ENCODE results near the gene NEK4. TPM values are rescaled to one million over a fixed set of nuclear protein-coding genes. Genes with fewer than 3 reads are reported as not detected.

Gene NEK4
- total and polyA plus RNA-seq, 10 of the 15 experiments (the other 5 are each of a cell fraction or from before 2014, with no cell fraction given): 7.0 to 29.1 (median 16.4) TPM

- ChIA-PET POLR2A (interaction anchor here (0.6 to 1.3 kb wide), 4 partner anchors 9 to 244 kb away, joined by 3 to 15 read pairs (median 3); partner anchors contain the start of genes NEK4 and UQCC5), SMC1A (ENCODE audit: uncharacterized antibody, unreplicated experiment) (interaction anchor here (0.6 to 1.4 kb wide), 5 partner anchors 9 to 352 kb away, joined by 3 read pairs; partner anchors contain the start of gene NEK4), RAD21 (ENCODE audit: unreplicated experiment) (interaction anchor here (0.8 to 1.5 kb wide), 6 partner anchors 9 to 204 kb away, joined by 3 to 5 read pairs (median 4); partner anchors contain the start of gene NEK4), CTCF (interaction anchor here (0.9 to 2.0 kb wide), 6 partner anchors 11 to 41 kb away, joined by 3 to 7 read pairs (median 4); no protein-coding TSS in a partner anchor)
- H3K9ac ChIP-seq (ENCODE audit: control insufficient read depth, insufficient read depth, low read length): no peak overlapping the region
- H3K4me3 ChIP-seq: no peak overlapping the region
- no peaks in the 10 kb centered on the region for H4K20me1 ChIP-seq (ENCODE audit: control insufficient read depth, insufficient read depth)
- FAIRE-seq: no peak
- in situ Hi-C loops (cut with MboI): no loop called here
- no peak for DNase-seq (ENCODE audit: low read depth, low spot score)
- intact Hi-C loops (cut with micrococcal nuclease; ENCODE audit: unreplicated experiment): no loop called here
- no peak for ATAC-seq
- 59% methylated on average over 8 of the region's 8 CpGs for WGBS (ENCODE audit: insufficient coverage, insufficient replicate concordance, low lambda C conversion rate, missing lambda C conversion rate)
- H3K27ac ChIP-seq (ENCODE audit: control insufficient read depth, insufficient read depth): no peak overlapping the region
- no peaks in the 10 kb centered on the region for H3K36me3 ChIP-seq (ENCODE audit: control insufficient read depth in 2 of 2, insufficient read depth in 2 of 2, low read length in 1 of 2)
- peak overlapping the region; percentile 92 for H2AFZ ChIP-seq (ENCODE audit: control insufficient read depth, low read depth, low read length)
- peak overlapping the region; percentile 15 for H3K4me2 ChIP-seq (ENCODE audit: control insufficient read depth, insufficient read depth)
- no peaks in the 10 kb centered on the region; a peak in 1 of 4 replicates for H3K27me3 ChIP-seq (replicated peaks in 1 of 2; ENCODE audit: control insufficient read depth in 2 of 2, insufficient read depth in 2 of 2, low read length in 1 of 2)
- peaks cover 11% of the 10 kb centered on the region for H3K4me1 ChIP-seq (ENCODE audit: control insufficient read depth, insufficient read depth, low read length)
- H3K79me2 ChIP-seq (ENCODE audit: control insufficient read depth, insufficient read depth, low read length): no peaks in the 10 kb centered on the region
- BruUV-seq (replicated peaks): no TSS peak
- H3K9me3 ChIP-seq (replicated peaks; ENCODE audit: control insufficient read depth, insufficient read depth, low read length): no peaks in the 10 kb centered on the region
- TF ChIP-seq NFIC (IDR thresholded peaks at IDR 0.05; ENCODE audit: low read depth, low read length): no peak
- TF ChIP-seq MTA2 (IDR thresholded peaks at IDR 0.05; ENCODE audit: low read depth): no peak; the same call in none of the 2 replicates
- no peak for TF ChIP-seq IRF4 (IDR thresholded peaks at IDR 0.05; ENCODE audit: low read depth, low read length)
- TF ChIP-seq POLR2AphosphoS2 (IDR thresholded peaks at IDR 0.05; ENCODE audit: low read depth, low read length): no peak
- no peak for TF ChIP-seq HDAC6 (IDR thresholded peaks at IDR 0.05; ENCODE audit: unreplicated experiment)
- TF ChIP-seq NFYA (IDR thresholded peaks at IDR 0.05; ENCODE audit: borderline replicate concordance, low read depth, low read length): no peak
- no peak for TF ChIP-seq CBX3 (IDR thresholded peaks at IDR 0.05; ENCODE audit: borderline replicate concordance, low read depth)
- no peak for TF ChIP-seq SUZ12 (IDR thresholded peaks at IDR 0.05; ENCODE audit: unreplicated experiment)
- TF ChIP-seq ZBED1 (IDR thresholded peaks at IDR 0.05; ENCODE audit: borderline replicate concordance): no peak
- no peak for TF ChIP-seq NFXL1 (IDR thresholded peaks at IDR 0.05; ENCODE audit: borderline replicate concordance)
- TF ChIP-seq NFYB (IDR thresholded peaks at IDR 0.05; ENCODE audit: insufficient read depth, low read depth, low read length): no peak
- no peak for TF ChIP-seq ESRRA (IDR thresholded peaks at IDR 0.05; ENCODE audit: low read length)
- peak; percentile 80; the same call in 1 of the 2 replicates for TF ChIP-seq ZNF217 (IDR thresholded peaks at IDR 0.05)
- TF ChIP-seq E4F1 (IDR thresholded peaks at IDR 0.05; ENCODE audit: borderline replicate concordance, partially characterized antibody): no peak
- no peak for TF ChIP-seq HDGF (IDR thresholded peaks at IDR 0.05)
- TF ChIP-seq TARDBP (IDR thresholded peaks at IDR 0.05; ENCODE audit: borderline replicate concordance): no peak
- no peak for TF ChIP-seq PRDM15 (CRISPR knock-in tag; IDR thresholded peaks at IDR 0.05)
- TF ChIP-seq ATF3 (IDR thresholded peaks at IDR 0.05; ENCODE audit: borderline replicate concordance, extremely low read depth, low read depth, low read length): no peak
Measured at GRCh38 chr3:52779837-52780585, 9.3 kb upstream of the NEK4 start.

Data from GM12878 (cell line).